GM19023 (cell line): ENCODE results near the gene WWOX.
"Not testable (repeated sequence)": the region's sequence is repeated elsewhere in the genome, so short reads cannot be mapped to it uniquely, and the experiment has no call there.

Source experiments
- ATAC-seq: cut with Tn5 transposase; IDR thresholded peaks from one replicate; pipeline ENCODE4 v1.9.1; 2021; ENCODE audit warnings: mild to moderate bottlenecking, moderate library complexity; ENCODE audit not compliant: unreplicated experiment

WWOX gene

GRCh38 chr16:78513838-78514237 lies 414.4 kb downstream of the WWOX start:
- no peak for ATAC-seq

DNA sequence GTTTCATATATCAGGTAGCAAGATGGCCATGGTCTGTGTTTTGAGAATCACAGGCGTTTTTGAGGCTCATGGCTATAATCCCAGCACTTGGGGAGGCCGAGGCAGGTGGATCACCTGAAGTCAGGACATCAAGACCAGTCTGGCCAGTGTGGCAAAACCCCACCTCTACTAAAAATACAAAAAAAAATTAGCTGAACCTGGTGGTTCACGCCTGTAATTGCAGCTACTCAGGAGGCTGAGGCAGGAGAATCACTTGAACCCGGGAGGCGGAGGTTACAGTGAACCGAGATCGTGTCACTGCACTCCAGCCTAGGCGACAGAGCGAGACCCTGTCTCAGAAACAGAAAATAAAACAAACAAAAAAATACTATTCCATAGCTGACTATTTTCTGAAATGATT lies 415.4 kb downstream of the WWOX start:
- ATAC-seq = not testable (repeated sequence)

DNA sequence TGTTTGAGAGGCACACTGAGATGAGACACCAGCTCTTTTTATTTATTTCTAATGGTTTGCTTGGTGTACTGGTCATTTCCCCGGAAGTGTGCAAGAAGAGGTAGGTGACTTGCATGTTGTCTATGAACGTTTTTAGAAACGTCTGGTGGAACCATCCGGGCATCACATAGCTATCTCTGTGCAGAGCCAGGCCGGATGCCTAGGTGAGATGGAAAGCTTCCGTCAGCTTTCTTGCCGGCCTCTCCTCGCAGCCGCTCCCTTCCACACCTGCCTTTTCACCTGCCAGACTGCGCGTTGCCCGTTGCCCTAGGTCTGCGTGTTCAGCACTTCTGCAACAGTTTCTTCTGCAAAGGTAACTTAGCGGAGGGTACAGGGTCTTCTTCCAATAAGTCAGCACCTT lies 416.0 kb downstream of the WWOX start:
- ATAC-seq = no peak

DNA sequence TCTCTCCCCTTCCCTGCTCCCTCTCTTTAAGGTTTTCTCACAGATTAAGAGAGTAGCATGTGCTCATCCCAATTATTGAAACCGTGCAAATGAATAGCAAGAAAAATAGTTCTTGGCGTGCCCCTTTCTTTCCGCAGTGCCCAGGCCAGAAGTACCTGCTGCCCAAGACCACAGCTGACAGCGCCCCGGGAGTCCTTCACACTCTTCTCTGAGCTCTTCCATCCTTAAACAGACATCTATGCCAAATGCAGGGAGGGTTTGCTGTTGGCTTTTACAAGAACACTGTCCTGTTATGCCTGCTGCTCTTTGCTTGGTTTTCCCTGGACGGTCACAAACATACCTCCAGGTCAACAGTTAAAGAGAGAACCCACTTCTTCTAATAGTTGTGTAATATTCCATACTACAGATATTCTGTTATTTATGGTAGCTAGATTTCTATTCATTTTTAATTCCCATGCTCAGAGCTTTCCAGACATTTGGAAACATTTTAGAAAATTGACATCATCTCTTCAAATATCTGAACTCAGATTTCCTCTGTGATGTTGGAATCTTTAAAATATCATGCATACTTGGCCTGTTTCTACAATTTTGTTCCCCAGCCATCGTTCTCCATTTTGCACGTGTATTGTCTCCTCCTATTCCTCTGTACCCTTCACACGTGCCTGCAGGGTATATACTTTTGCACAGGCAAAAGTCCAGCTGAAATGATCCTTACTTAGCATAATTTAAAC lies 416.7 kb downstream of the WWOX start:
- ATAC-seq = no peak

GRCh38 chr16:78519896-78520295 lies 420.4 kb downstream of the WWOX start:
- no peak for ATAC-seq

GRCh38 chr16:78520470-78520869 lies 421.0 kb downstream of the WWOX start:
- no peak for ATAC-seq

GRCh38 chr16:78522327-78522726 lies 422.9 kb downstream of the WWOX start:
- no peak for ATAC-seq

DNA sequence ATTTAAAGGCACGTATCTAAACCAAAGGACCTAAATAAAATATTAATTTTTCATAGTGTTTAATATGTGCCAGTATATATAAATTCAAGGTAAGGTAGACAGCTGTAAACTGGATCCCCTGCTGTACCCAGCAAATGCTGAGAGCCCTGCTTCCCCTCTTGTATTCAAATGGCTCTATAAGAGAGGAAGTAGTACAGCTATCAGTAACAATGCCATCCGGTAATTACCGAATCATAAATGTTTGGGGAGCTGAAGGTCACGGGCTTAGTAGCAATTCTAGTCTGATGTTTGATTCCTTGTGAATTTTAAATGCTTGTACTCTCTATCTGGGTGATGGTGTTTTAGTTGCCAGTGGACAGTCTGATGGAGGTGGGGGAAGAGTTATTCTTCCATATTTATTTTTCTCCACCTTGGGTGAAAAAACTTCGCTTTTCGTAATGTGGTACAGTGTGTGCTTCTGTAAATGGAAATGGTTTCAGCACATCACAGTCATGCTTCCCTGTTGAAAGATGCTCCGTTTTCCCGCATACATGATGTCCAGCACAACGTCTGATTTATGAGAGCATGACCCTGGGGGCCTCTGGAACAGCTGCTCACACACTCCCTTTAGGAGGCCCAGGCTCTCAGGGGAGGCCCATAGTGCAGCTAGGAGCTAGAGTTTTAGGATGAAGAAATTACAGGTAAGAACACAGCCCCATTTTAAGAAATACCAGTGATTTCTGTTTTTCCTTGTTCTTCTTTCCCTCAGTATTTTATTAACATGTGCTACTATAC lies 423.9 kb downstream of the WWOX start:
- ATAC-seq = no peak

DNA sequence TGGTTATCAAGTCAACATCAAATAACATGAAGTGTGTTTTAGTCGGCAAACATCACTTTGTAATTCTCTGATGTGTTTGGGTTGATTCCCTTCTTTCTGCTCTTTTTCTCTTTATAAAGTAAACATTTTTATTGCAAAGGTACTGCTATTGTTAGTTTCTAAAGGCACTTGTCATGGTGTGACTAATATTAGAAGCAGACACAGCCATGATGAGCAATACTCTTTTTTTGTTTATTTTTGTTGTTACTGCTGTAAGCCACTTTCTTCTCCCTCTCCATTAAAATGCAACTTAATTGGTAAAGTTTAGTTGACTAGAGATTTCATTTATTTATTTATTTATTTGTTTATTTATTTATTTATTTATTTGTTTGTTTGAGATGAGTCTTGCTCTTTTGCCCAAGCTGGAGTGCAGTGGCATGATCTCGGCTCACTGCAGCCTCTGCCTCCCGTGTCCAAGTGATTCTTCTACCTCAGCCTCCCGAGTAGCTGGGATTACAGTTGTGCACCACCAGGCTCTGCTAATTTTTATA lies 424.7 kb downstream of the WWOX start:
- ATAC-seq = no peak

- no peak for ATAC-seq
Measured at GRCh38 chr16:78528265-78528664, 428.8 kb downstream of the WWOX start.

GRCh38 chr16:78529881-78530280 lies 430.4 kb downstream of the WWOX start:
- no peak for ATAC-seq

- no peak for ATAC-seq
Measured at GRCh38 chr16:78530283-78530682, 430.8 kb downstream of the WWOX start.

DNA sequence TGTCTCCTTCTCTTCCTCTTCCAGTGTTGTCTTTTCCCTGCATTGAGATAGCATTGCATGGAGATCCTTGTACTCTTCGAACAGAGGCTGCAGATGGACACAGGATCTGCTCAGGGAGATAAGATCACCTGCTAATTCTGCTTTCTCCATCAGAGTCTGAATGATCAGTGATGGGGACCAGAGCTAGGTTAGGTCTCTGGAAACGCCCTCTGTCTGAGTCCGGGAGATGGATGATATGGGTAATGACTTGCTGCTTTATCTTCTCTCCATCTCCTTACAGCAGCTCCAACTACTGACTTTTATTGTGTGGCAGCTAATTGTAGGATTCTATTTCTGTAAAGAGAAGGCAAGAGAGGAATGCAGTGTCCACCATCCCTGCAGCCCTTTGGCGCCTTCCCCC lies 435.6 kb downstream of the WWOX start:
- no peak for ATAC-seq

DNA sequence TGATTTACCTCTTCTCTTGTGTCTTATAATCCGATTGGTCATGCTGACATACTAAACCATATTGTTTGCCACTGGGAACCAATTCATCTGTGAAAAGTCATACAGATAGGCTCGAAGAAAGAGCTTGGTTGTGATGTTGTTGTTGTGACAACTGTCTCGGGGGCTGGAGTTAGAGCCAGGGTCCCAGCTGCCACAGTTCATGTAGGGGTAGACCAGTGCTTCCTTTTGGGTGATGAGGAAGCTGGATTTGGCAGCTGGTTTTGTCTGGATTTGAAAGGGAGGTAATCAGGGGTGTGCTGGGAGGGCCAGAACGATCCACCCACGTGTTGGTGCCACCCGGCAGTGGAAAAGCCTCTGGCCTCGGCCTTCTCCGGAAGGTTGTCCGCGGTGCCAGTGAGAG lies 438.1 kb downstream of the WWOX start:
- no peak for ATAC-seq

GRCh38 chr16:78538292-78538691 lies 438.8 kb downstream of the WWOX start:
- no peak for ATAC-seq

DNA sequence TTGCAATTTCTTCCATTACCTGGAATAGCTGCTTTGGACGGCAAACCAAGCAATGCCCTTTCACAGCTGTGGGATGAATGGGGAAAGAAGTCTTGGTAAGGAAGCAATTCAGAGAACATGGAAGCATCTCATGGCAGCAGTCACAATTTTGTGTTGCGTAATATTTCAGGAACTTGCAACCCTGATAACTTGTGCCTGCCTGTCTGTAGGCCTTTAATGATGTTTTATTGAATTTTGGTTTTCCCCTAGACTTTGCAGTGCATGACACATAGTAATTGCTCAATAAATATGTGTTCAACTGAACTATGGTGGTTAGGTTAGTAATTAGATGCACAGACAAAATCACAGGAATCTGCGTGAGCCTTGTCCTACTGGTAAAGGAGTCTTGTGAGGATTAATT lies 439.5 kb downstream of the WWOX start:
- no peak for ATAC-seq

DNA sequence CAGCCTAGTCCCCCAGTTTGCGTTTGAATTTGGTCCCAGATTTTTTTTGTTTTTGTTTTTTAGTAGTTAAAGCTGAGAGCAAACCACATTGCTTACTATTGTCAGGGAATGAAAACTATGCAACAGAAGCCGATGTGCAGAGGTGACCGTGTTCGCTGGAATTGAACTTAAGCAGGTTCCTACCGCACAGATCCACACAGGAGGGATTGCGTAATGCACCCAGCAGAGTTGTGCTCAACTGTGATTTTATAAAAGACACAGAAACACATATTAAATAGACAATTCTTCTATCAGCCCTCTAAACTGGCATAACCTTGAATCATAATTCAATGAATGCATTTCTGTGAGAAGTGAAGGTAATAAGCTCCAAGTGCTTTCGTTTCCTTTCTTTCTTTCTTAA lies 443.0 kb downstream of the WWOX start:
- ATAC-seq = no peak

GRCh38 chr16:78543023-78543422 lies 443.6 kb downstream of the WWOX start:
- no peak for ATAC-seq

DNA sequence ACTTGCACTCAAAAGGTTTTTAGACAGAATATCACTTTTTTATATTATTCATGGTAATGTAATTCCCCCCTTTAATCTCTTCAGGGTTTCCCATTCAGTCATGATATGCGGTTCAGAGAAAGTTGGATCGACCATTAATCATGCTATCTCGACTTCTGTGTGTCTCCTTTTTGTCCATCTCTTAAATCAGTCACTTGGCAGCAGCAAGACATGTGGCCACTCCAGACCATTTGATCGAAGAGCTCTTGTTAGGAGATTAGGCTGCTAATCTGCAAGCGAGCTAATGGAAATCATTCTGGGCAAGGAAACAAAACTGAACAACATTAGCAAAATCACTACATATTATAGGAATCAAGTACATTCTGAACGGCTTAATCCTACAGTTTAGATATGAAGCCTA lies 449.9 kb downstream of the WWOX start:
- no peak for ATAC-seq

DNA sequence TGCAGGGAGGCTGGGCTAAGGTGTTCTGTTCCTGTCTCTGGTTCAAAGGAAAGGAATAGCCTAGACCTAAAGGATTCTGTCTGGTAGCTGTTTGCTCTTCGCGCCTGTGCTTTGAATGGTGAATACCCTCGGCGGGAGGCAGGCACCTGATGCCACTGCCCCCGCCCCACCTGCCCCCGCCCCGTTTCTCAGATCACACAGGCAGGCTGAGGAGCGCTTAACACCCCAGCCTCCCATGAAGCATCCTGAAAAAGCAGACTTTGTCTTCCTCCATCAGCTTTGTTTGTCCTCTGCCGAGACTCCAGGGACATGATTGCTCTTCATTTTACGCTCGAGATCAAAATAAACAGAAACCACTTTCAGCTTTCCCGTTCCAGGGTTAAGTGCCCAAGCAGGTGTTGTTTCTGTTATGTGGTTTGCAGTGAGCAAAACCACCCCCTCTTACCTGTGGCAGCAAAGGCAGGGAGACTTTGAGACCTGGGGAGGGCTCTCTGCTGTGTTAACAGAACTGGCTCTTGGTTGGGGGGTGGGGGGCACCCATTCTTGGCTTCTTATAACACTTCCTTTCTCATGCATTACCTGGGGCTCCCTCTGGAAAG lies 452.1 kb downstream of the WWOX start:
- no peak for ATAC-seq

DNA sequence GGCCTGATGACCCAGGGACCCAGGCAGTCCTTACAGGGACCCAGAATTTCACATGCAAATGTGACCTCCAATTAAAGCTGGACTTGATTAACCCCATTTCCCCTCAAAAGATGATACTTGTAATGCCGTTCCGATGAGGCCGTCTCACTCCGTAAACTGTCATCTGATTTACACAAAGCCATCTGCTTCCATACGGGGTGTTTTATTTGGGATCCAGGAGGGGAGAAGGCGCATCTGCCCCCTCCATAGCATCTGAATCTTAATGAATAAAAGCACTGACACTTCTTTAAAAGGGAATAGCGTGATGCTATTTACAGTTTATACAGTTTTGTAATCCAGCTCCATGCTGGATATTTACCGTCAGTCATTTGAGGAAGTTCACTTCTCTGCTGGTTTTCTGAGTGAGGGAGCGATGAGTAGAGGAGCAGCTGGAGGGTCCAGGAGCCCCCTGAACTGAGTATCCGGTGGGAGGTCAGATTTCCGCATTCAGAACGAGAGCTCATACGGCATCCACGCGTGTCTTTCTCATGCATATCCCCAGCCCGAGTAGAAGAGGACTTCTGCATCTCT lies 452.7 kb downstream of the WWOX start:
- ATAC-seq = no peak

- ATAC-seq = no peak
Measured at GRCh38 chr16:78552716-78553115, 453.3 kb downstream of the WWOX start.
